Esophagus muscularis mucosa (tissue), 4 donors: ENCODE measurements around the gene KPTN.

Experiments
- EP300 ChIP-seq: sonication (generic); formaldehyde crosslinking; IDR thresholded peaks from one replicate; pipeline ENCODE4 v1.6.1; 2017; ENCODE audit warnings: antibody characterized with exemption
- POLR2A ChIP-seq: fragments of 450-650 bp; IDR thresholded peaks from one replicate; pipeline ENCODE4 v1.6.1; 2017; ENCODE audit warnings: antibody characterized with exemption, moderate library complexity, mild to moderate bottlenecking, low read depth
- POLR2AphosphoS5 ChIP-seq, 2 donors: sonication (generic); formaldehyde crosslinking; IDR thresholded peaks; one replicate each; pipeline ENCODE4 v1.6.1; 2017; ENCODE audit warnings: antibody characterized with exemption in 2 of 2
- TF ChIP-seq, protein P1 (sequence below), 3 experiments: fragments of 200-600 bp in 2 of 3; fragments of 450-650 bp in 1 of 3; sonication (generic) in 2 of 3; IDR thresholded peaks; one replicate each; pipeline ENCODE4 v1.5.1; 2017 to 2019; ENCODE audit warnings: antibody characterized with exemption in 3 of 3, mild to moderate bottlenecking in 2 of 3, moderate library complexity in 1 of 3

GRCh38 chr19:47505506-47505905 lies 21.5 kb upstream of the KPTN start:
- TF ChIP-seq, protein P1, sequence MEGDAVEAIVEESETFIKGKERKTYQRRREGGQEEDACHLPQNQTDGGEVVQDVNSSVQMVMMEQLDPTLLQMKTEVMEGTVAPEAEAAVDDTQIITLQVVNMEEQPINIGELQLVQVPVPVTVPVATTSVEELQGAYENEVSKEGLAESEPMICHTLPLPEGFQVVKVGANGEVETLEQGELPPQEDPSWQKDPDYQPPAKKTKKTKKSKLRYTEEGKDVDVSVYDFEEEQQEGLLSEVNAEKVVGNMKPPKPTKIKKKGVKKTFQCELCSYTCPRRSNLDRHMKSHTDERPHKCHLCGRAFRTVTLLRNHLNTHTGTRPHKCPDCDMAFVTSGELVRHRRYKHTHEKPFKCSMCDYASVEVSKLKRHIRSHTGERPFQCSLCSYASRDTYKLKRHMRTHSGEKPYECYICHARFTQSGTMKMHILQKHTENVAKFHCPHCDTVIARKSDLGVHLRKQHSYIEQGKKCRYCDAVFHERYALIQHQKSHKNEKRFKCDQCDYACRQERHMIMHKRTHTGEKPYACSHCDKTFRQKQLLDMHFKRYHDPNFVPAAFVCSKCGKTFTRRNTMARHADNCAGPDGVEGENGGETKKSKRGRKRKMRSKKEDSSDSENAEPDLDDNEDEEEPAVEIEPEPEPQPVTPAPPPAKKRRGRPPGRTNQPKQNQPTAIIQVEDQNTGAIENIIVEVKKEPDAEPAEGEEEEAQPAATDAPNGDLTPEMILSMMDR (IDR thresholded peaks at IDR 0.05), result no peak
- TF ChIP-seq POLR2A, result no peak
- no peak for TF ChIP-seq EP300
- TF ChIP-seq POLR2AphosphoS5 (IDR thresholded peaks at IDR 0.05), result no peak
